Ectodermal cell (in vitro differentiated cells): ENCODE measurements around the gene SHC2.
"Not testable (repeated sequence)": the region's sequence is repeated elsewhere in the genome, so short reads cannot be mapped to it uniquely, and the experiment has no call there.

Experiments
- H3K27ac ChIP-seq: 2 replicates; pipeline ENCODE4 v1.7.0; 2013; ENCODE audit warnings: mild to moderate bottlenecking, low read depth, low read length; ENCODE audit not compliant: insufficient read depth, poor library complexity, severe bottlenecking
- H3K27me3 ChIP-seq: 2 replicates; pipeline ENCODE4 v1.7.0; 2013; ENCODE audit warnings: mild to moderate bottlenecking, low read length; ENCODE audit not compliant: insufficient read depth, control insufficient read depth, poor library complexity, severe bottlenecking
- H3K36me3 ChIP-seq: one replicate; pipeline ENCODE4 v1.7.0; 2013; ENCODE audit warnings: low read length; ENCODE audit not compliant: control insufficient read depth, insufficient read depth
- H3K4me1 ChIP-seq: one replicate; pipeline ENCODE4 v1.7.0; 2013; ENCODE audit warnings: low read length; ENCODE audit not compliant: control insufficient read depth, insufficient read depth
- H3K4me3 ChIP-seq: 2 replicates; pipeline ENCODE4 v1.7.0; 2013; ENCODE audit warnings: low read depth, low read length, control low read depth; ENCODE audit not compliant: insufficient read depth
- H3K9me3 ChIP-seq: 2 replicates; pipeline ENCODE4 v1.7.0; 2013; ENCODE audit warnings: mild to moderate bottlenecking, low read length, moderate library complexity; ENCODE audit not compliant: control insufficient read depth
- WGBS, 2 experiments: methylation state at CpG; one replicate each; pipeline ENCODE4 v1.1.7; 2013; ENCODE audit warnings: missing lambda C conversion rate in 2 of 2; 5-methylcytosine and 5-hydroxymethylcytosine counted together

SHC2 gene

DNA sequence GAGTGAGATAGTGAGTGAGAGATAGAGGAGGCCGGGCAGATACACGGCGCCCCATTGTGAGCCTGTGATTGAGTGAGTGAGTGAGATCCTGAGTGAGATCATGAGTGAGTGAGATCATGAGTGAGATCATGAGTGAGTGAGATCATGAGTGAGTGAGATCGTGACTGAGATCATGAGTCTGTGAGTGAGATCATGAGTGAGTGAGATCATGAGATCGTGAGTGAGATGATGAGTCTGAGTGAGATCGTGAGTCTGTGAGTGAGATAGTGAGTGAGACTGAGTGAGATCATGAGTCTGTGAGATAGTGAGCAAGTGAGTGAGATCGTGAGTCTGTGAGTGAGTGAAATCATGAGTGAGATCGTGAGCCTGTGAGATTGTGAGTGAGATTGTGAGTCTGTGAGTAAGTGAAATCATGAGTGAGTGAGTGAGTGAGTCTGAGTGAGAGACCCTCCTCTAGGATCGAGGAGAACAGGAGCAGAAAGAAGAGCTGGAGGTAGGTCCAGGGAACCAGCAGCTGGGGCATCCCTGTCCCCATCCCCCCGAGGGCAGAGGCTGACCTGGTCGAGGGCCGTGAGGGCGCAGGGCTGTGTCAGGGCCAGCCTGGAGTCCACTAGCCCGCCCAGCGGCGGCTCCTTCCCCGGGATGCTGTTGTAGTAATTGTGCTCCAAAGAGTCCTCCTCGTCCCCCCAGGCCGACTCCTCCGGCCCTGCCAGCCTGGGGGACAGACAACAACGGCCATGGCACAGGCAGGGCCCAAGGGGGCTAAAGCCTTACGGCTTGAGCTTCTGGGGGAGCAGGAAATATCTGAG lies 26.5 kb downstream of the SHC2 start:
- H3K27me3 ChIP-seq, result no peaks in the 10 kb centered on the region
- no peaks in the 10 kb centered on the region for H3K36me3 ChIP-seq
- no peaks in the 10 kb centered on the region for H3K9me3 ChIP-seq
- peaks cover 4% of the 10 kb centered on the region for H3K4me1 ChIP-seq
- no peak overlapping the region for H3K4me3 ChIP-seq
- no peak overlapping the region for H3K27ac ChIP-seq
- WGBS, 2 experiments, result 91 to 92% methylated on average over 22 of the region's 22 CpGs

DNA sequence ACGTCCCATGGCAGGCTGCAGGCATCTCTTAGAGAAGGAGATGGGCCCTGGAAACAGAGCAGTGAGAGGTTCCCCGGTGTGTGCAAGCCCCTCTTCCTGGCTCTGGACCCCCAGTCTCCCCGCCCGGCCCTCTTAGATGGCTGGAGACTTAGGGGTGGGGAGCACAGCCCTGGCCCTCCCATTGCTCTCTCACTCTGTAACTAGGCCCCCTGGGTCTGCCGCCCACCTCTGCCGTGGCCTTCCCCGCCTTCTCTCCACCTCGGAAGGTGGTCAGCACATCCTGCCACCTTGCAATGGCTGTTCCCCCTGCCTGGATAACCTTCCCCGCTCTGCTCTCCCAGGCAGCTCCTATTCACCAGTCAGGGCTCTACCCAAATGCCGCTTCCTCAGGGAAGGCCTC lies 30.1 kb downstream of the SHC2 start:
- 94 to 96% methylated on average over 10 of the region's 10 CpGs for WGBS, 2 experiments
- no peak overlapping the region for H3K27ac ChIP-seq
- peaks cover 7% of the 10 kb centered on the region for H3K4me1 ChIP-seq
- H3K36me3 ChIP-seq, result no peaks in the 10 kb centered on the region
- H3K27me3 ChIP-seq, result no peaks in the 10 kb centered on the region
- no peak overlapping the region for H3K4me3 ChIP-seq
- no peaks in the 10 kb centered on the region for H3K9me3 ChIP-seq

DNA sequence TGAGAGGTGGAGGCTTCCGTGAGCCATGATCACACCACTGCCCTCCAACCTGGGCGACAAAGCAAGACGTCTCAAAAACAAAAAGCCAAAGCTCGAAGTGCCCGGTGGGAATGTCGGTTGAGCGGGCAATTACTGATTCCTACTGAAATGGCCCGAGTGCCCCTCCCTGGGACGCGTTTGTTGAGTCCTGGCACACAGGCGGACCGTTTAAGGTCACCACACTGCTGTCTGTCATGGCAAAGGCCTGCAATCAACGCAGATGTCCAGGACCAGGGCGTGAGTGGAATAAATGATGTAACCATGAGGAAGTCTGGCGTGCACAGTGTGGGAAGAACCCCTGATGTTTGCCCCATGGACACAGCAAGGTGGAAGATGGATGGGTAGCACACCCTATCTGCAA lies 32.7 kb downstream of the SHC2 start:
- no peak overlapping the region for H3K27ac ChIP-seq
- WGBS, 2 experiments, result 91 to 94% methylated on average over 15 of the region's 15 CpGs

DNA sequence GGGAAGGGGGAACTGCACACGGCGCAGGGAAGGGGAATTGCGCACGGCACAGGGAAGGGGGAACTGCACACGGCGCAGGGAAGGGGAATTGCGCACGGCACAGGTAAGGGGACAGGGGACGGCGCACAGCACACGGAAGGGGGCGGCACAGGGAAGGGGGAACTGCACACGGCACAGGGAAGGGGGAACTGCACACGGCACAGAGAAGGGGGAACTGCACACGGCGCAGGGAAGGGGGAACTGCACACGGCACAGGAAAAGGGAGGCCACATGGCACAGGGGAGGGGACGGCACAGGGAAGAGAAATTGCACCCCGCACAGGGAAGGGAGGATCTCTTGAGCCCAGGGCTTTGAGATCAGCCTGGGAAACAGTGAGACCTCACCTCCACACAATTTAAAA lies 33.2 kb downstream of the SHC2 start:
- H3K27me3 ChIP-seq, H3K4me3 ChIP-seq, H3K4me1 ChIP-seq, H3K36me3 ChIP-seq, H3K9me3 ChIP-seq, H3K27ac ChIP-seq: not testable (repeated sequence)
- WGBS, 2 experiments, result 89 to 92% methylated on average over 19 of the region's 19 CpGs

More for the DNA sequence above, 32.7 kb downstream of the SHC2 start:
- Histone ChIP-seq H3K27me3 (no peaks in the 10 kb centered on the region), H3K4me3 (no peak overlapping the region), H3K9me3 (no peaks in the 10 kb centered on the region), H3K4me1 (peaks cover 5% of the 10 kb centered on the region), H3K36me3 (no peaks in the 10 kb centered on the region)

DNA sequence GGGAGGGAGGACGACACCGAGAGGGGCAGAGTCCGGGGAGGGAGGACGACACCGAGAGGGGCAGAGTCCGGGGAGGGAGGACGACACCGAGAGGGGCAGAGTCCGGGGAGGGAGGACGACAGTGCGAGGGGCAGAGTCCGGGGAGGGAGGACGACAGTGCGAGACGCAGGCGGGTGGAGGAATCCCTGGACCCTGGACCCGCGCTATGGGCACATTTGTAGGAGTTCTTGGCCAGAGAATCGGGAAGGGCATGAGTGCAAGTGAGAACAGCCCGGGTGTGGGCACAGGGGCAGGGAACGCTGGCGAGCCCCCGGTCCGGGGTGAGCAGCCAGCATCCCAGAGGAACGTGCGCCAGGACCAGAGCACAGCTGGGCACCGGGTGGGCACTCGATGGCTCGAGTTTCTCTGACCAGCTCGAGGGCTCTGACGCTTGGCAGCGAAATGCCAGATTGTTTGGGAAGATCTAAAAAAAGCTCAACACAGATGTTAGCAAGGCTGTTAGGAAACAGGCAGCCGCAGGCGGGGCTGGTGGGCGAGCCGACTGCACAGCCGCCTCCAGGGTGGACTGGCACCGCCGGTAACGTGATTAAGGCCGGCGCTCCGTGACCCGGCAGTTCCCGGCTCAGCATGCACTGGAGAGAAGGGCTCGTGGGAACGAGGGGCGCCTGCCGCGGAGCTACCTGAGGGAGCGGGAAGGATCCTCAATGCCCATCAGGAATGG lies 33.9 kb downstream of the SHC2 start:
- H3K9me3 ChIP-seq, result no peaks in the 10 kb centered on the region
- H3K36me3 ChIP-seq, result no peaks in the 10 kb centered on the region
- no peak overlapping the region for H3K27ac ChIP-seq
- no peak overlapping the region for H3K4me3 ChIP-seq
- no peaks in the 10 kb centered on the region for H3K27me3 ChIP-seq
- peaks cover 5% of the 10 kb centered on the region for H3K4me1 ChIP-seq
- 89 to 90% methylated on average over 47 to 48 of the region's 51 CpGs for whole genome bisulfite sequencing, 2 experiments

DNA sequence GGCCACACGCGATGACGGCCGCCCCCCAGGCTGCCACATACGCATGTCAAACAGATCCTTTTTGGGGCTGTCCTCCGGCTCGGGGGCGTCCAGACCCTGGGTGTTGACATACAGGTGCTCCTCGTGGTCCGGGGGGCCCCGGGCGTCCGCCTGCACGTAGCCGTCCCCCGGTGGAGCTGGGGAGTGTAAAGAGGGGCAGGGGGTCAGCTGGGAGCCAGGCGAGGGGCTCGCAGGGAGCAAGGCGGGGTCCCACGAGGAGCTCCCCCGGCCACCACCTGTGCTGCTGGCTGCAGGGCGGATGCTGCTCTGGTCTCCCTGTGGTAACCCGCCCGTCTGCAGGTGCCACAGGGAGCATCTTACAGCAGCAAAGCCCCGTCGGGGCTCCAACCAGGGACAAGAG lies 35.8 kb downstream of the SHC2 start:
- H3K36me3 ChIP-seq, result no peaks in the 10 kb centered on the region
- 94% methylated on average over 26 of the region's 26 CpGs for WGBS, 2 experiments
- H3K27me3 ChIP-seq, result no peaks in the 10 kb centered on the region
- no peak overlapping the region for H3K27ac ChIP-seq
- H3K9me3 ChIP-seq, result no peaks in the 10 kb centered on the region
- H3K4me3 ChIP-seq, result no peak overlapping the region
- H3K4me1 ChIP-seq, result peaks cover 5% of the 10 kb centered on the region

DNA sequence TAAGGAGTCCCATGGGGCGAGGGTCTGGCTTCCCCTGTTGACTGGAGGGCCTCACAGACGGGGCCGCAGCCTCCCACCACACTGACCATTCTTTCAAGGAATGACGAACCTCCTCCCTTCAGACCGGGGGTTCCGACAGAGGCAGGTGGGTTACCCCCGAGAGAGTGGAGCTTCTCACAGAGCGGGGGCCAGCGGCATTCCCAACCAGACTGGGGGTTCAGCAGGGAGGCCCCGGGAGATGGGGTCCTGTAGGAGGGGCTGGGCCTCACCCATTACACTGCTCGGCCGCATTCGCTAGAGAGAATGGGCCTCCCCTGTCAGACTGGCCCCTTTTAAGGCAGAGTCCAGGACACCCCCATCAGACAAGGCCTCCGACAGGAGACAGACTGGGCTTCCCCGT lies 36.3 kb downstream of the SHC2 start:
- 92 to 96% methylated on average over 15 of the region's 15 CpGs for WGBS, 2 experiments
- no peak overlapping the region for H3K27ac ChIP-seq
- H3K4me3 ChIP-seq, result no peak overlapping the region
- no peaks in the 10 kb centered on the region for H3K9me3 ChIP-seq
- H3K27me3 ChIP-seq, result no peaks in the 10 kb centered on the region
- H3K36me3 ChIP-seq, result no peaks in the 10 kb centered on the region
- H3K4me1 ChIP-seq, result peaks cover 5% of the 10 kb centered on the region

DNA sequence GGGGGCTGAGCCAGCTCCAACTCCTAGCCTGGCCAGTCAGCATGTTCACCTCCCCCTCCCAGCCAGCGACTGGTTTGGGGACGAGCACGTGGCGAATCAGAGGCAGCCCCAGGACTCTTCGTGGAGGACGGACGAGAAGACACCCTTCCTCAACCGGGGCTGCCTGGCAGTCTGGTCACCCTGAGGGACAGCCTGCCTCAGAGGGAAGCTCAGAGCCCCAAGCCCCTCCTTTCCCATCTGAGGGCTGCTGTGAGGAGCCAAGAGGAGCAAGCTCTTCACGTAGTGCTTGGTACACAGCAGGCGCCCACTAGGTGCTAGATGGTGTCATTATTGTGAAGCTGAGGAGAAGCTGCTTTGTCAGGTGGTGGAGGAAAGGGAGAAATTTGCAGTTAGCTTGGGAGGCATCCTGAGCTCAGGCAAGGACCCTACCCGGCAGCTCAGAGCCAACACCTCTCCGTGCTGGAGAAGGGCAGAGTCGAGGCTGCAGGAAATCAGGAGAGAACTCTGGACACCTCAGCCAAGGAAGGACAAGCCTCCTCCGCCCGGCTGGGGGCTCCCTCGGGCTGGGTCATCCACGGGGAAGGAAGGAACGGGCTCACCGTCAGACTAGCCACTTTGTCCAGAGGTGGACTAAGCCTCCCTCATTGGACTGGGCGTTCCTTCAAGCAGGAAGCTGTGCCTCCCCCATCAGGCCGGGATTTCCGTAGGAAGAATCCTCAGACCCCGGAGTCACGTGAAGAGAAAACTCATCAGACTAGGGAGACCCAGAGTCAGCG lies 37.0 kb downstream of the SHC2 start:
- H3K36me3 ChIP-seq, result no peaks in the 10 kb centered on the region
- H3K9me3 ChIP-seq, result no peaks in the 10 kb centered on the region
- H3K27ac ChIP-seq, result no peak overlapping the region
- 87 to 89% methylated on average over 25 of the region's 25 CpGs for WGBS, 2 experiments
- no peaks in the 10 kb centered on the region for H3K27me3 ChIP-seq
- H3K4me1 ChIP-seq, result peaks cover 5% of the 10 kb centered on the region
- no peak overlapping the region for H3K4me3 ChIP-seq

DNA sequence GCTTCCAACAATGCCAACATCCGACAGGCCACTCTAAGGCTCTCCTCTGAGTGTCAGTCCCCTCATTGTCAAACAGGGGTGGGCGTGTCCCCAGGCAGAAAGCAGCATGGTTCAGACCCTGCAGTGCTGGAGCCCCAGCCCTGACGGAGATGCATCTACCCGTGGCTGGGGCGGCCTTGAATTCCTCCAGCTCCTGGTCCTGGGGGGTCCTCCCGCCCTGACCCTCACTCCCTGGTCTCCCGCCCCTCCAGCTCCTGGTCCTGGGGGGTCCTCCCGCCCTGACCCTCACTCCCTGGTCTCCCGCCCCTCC lies 38.0 kb downstream of the SHC2 start:
- H3K27me3 ChIP-seq, H3K27ac ChIP-seq, H3K36me3 ChIP-seq, H3K4me3 ChIP-seq, H3K9me3 ChIP-seq: not testable (repeated sequence)
- WGBS, 2 experiments, result 53 to 68% methylated on average over 6 to 7 of the region's 9 CpGs
- peaks cover 12% of the 10 kb centered on the region for H3K4me1 ChIP-seq

DNA sequence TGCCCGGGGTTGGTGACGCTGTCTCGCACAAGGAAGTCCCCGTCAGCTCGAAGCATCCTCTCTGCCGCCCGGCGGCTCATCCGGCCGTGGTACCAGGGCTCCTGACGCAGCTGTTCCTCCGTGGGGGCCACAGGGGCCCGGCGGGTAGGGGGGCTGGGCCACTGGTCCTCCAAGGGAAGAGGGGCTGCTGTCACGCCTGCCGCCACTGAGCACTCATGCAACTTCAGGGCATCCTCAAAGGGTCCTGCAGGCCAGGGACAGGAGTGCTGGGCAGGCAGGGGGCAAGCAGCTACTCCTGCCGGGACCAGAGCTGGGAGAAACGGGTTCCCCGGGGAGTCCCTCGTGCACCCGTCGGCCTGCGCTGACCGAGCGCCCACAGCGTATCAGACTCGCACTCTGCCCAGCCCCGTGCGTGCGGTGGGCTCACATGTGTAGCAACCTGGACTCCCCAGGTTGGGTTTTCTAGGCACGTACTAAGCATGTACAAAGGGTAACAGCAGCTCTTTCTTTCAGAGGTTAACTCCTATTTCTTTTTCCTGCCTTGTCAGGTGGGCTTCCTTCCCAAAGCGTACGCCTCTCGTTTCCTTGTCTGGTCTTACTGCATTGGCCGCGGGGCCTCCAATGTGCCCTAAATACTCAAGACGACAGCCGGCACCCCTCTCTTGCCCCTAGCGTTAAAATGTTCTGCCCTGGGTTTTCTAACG lies 38.5 kb downstream of the SHC2 start:
- Histone ChIP-seq H3K27me3 (no peaks in the 10 kb centered on the region), H3K9me3 (no peaks in the 10 kb centered on the region), H3K27ac (no peak overlapping the region), H3K4me3 (no peak overlapping the region), H3K36me3 (no peaks in the 10 kb centered on the region), H3K4me1 (peaks cover 17% of the 10 kb centered on the region)
- 76% methylated on average over 40 of the region's 40 CpGs for WGBS, 2 experiments
